NCI-H2029 (cell line): Measurements from ENCODE around the gene MYH6.
"Not testable (repeated sequence)": the region's sequence is repeated elsewhere in the genome, so short reads cannot be mapped to it uniquely, and the experiment has no call there.

Experiments
- DNase-seq: peaks from one replicate; lab custom pipeline; 2025; lab: John Stamatoyannopoulos, UW

MYH6 gene

DNA sequence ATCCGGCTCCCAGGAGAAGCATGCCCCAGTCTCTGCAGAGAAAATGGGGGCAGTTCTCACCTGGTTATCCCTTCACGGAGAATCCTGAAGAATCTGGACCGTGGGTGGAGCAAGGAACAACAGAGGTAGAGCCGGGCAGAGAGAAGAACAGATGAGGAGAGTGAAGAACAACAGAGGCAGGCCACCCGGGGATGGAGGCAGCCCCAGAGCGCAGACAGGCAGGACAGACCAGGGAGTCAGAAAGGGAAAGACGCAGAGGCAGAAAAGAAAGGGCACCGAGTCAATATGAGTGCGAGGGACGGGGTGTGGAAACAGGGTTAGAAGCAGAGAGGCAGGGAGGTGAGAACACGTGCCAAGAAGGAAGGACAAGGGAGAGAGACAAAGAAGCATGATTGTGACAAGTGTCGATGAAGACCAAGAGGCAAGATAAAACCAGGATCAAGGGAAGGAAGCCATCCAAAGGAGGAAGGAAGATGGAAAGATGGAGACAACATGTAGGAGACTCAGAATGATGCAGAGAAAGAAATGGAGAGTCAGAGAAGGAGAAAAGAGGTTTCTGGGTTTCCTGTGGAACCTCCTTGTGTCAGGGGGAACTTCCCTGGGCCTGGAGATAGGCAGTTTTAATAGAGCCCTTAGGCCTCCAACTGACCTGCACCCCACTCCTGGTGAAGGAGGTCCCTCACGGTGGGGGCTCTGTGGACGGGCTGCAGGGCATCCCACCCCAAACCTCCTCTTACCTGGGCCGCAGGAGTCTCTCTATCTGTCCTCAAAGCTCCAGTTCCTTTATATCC is at the start of gene MYH6:
Gene MYH6 (minus strand): TSS at position 758 of the 791 bp plus-strand sequence. CDS start 1,050 bp downstream, outside the sequence.
- no peak for DNase-seq

DNA sequence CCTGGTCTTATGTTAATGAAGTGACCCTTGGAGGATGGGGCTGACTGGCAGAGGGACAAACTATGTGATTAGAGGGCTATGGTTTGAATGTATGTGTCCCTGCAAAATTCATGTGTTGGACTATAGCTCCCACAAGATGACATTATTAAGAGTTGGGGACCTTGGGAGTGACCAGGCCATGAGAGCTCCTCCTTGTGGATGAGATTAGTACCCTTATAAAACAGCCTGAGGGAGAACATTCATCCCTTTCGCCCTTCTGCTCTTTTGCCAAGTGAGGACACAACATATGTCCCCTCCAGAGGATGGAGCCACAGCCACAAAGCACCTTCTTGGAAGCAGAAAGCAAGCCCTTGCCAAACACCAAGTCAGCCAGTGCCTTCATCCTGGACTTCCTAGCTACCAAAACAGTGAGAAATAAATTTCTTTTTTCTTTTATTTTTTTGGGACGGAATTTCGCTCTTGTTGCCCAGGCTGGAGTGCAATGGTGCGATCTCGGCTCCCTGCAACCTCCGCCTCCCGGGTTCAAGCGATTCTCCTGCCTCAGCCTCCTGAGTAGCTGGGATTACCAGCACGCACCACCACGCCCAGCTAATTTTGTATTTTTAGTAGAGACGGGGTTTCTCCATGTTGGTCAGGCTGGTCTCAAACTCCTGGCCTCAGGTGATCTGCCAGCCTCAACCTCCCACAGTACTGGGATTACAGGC is 49.0 kb upstream of the MYH6 start:
- not testable (repeated sequence) for DNase-seq

- DNase-seq: no peak
Observed at GRCh38 chr14:23454445-23454856, 46.4 kb upstream of the MYH6 start.

GRCh38 chr14:23452237-23452636 is 44.2 kb upstream of the MYH6 start:
- no peak for DNase-seq

GRCh38 chr14:23450379-23450778 is 42.3 kb upstream of the MYH6 start:
- no peak for DNase-seq

DNA sequence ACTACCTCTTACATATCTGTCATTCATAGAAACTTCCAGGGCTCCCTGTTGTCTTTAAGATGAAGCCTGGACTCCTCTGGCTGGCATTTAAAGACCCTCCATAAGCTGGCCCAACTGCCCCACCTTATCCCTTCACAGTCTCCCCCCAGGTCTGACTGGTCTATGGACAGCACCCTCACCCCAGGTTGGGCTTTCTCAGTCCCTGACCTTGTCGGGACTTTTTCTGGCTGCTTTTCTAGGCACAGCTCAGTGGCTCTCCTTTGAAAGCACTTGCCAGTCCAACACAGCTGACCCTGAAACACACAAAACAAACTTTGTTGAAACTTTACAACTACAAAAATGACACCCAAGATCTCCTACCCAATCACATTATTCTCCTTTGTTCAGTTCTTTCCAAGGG is 41.2 kb upstream of the MYH6 start:
- no peak for DNase-seq

DNA sequence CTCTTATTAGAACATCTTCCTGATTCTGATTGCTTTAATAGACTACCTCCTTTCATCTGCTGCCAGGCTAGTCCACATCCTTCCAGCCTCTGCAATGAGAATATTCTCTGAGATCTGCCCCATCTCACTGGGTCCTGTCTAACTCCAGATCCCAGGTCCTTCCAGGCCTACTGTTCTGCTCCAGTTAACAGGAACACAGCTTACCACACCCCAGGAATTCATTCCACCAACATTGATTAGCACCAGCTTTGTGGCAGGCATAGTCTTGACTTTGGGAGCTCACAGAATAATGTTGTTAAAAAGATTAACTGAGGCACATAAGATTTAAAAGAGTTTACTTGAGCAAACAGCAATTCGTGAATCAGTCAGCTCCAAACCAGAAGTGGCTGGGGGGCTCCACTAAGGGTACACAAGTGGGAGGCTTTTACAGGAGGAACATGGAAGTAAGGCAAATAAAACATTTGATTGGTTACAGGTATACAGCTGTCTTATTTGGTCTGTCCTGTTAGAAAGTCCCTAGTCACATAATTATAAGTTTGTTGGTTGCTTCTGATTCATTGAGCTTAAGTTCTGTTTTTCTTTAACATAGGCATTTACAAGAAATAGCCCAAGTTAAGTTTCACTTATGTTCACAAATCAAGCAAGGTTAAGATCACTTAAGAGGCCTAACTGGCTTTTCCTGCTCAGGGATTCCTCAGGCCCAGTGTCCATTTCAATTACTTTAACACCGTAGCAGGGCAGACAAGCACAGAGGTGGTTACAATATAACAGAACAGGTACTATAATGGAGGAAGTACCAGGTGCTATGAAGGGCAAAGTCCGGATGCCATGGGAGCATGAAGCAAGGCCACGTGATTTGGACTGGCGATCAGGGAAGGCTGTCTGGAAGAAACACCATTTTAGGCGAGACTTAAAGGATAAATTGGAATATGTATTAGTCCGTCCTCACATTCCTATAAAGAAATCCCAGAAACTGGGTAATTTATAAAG is 39.6 kb upstream of the MYH6 start:
- DNase-seq: no peak

- DNase-seq: no peak
Observed at GRCh38 chr14:23446291-23446851, 38.3 kb upstream of the MYH6 start.

GRCh38 chr14:23445773-23446172 is 37.7 kb upstream of the MYH6 start:
- DNase-seq: no peak

DNA sequence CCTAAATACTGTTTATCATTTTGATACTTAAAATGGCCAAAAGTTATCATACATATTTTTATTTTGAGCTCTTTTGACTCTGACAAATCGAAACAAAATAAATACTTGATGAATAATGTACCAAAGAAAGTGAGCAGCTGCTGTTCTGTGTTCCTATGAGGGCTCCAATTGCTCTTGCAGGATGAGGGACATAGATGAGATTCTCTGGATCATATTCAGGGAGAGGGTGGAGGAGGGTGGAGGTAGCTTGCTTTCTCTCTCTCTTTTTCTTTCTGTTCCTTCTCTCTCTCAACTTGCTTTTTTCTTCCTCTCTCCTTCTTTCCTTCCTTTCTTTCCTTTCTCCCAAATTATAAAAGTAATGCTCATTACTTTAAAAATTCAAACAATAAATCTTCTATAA is 36.2 kb upstream of the MYH6 start:
- DNase-seq: no peak

DNA sequence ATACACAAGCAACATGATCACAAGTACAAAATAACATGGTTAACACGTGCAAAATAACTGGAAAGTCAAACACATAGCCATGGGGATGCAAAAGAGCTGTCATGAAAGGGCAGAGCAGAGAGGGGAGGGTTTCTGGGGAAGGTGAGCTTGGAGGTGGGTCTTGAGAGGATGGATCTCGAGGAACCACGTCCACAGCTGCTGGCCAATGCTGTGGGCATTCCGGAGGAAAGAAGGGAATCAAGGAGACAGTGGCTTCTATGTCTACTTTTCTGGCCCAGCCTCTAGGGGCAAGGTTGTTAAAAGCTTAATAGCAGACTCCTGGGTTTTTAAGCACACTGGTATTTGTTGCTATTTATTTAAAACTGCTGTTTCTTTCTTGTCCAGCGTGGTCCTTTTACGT is 35.8 kb upstream of the MYH6 start:
- no peak for DNase-seq

DNA sequence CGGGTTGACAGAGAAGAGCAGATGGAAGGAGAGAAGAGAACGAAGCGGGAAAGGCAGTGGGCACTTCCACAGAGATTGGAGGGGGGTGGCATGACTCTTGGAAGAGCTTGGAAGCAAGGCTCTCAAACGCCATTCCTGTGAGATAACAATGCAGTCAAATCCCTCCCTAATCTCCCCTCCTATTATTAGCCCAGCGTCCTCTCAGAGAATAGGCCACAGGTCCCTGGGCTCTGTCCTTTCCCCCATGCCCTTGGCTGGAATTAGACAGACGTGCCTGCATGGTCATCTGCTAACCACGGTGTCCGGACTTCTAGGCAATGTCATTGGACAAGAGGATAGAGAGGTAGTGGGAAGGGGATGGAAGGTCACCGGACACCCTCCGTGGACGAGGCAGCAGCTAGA is 35.3 kb upstream of the MYH6 start:
- no peak for DNase-seq

DNA sequence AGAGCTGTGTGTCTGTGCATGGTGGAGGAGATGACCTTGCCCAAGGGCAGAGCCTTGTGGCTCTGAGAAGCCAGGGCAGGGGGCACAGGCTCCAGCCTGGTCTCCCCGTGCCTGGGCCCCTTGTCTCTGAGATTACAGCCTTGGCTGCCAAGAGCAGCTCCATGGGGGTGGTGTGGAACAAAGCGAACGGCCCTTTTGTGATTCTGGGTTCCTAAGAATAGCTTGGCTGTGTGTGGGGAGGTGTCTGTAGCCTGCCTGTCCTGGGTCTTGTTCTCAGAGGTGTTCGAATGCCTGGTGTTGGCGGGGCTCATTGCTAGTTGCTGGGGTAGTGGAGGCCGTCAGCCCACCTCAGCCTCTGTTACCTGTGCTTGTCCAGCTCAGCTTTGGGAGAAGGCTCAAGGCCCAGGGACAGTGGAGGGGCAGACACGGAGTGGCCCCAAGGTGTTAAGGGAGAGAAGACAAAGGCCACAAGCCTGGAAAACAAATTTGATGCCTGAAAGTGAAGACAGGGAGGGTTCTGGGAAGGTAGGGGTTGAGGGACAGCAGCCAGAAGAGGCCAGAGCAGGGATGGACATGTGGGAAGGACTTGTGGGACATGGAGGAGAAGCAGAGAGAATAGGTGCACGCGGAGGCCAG is 34.8 kb upstream of the MYH6 start:
- DNase-seq: no peak

DNA sequence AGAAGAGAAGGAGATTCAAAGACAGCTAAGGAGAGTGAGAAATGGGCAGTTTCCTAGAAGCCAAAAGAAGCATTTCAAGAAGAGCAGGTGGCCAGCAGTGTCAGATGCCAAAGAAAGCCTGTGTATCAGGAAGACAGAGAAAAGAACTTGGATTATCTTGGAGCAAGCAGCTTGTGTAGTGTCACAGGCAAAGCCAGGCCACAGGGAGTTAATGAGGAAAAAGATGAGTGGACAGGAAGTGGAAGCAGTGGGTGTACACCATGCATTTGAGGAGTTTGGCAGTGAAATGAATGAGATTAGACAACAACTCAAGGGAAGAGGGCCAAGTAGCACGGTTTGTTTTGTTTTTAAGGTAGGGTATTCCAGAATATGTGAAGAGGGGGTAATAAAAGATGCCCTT is 33.0 kb upstream of the MYH6 start:
- peak; percentile 87 for DNase-seq

- no peak for DNase-seq
Observed at GRCh38 chr14:23439107-23439835, 31.2 kb upstream of the MYH6 start.

- DNase-seq: peak; percentile 69
Observed at GRCh38 chr14:23438101-23438971, 30.3 kb upstream of the MYH6 start.

DNA sequence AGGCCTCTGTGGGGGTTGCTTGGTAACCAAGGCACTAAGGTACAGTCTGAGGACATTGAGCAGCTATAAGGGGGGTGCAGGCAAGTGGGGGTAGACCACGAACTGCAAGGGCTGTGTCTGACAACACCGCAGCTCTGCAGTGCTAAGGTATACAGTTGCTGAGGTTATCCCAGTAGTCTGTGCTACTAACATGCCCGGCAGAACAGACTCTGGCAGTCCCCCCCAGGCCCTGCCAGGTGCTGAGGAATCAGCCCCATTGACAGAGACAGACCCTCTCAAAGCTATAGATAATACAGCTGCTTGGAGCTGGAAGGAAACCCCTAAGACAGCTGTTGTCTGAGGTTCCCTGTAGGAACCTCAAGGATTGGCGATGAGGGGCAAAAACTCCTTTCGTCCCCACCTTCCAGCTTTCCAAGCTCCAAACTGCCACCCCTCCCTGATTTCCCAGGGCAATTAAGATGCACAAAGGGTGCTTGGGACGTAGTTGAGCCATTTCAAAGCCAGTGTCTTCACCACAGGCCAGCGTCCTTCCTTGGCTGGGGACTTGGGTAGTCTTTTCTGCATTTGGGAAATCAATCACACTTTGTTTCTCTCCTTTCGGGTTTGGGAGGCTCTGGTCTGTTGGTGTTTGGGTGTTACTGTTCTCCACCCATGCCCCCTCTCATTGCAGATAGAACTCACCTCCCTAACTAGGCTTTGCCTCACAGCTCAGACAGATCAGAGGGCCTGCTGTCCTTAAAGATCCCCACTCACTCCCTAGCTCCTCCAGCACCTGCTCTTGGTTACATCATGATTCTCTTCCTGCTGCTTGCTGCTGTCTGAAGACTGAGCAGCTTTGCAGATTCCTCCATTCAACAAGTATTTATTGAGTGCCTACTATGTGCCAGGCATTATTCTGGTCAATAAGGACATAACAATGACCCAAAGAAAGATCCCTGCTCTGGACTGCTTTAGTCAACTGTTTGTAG is 29.3 kb upstream of the MYH6 start:
- no peak for DNase-seq

DNA sequence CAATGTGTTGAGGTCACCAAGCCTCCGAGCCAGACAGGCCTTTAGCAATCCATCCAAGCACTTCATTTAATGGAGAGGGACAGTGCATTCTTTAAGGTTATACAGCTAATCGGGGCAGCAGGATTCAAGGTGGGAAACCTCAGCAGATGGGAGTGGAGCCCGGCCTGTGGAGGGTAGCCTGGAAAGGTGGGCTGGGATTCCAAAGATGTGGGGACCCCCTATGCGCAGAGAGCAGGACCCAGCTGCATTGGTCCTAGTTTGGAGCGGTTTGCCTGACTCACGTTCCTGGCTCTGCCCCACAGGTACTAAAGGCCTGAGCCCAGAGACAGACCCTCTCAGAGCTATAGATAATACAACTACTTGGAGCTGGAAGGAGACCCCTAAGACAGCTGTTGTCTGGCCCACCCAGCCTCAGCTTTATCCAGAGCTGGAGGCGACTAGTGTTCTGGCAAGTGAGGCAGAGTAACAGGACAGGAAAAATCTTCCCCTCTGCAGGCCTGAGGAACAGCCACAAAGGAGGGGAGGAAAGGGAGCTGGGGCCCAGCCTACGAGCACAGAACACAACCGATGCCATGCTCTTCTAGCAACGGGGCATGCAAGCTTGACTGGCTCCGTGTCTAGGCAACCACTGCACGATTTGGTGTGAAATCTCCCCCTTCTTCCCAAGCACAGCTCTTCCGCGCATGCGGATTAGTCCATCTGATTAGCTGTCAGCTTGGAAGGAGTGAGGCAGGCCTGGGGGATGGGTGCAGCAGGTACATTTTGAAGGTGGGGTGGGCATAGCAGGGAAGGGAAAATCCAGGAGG is 28.5 kb upstream of the MYH6 start:
- no peak for DNase-seq
